Midbrain (tissue), 1 donor: Measurements from ENCODE around the gene HSD11B1.
A peak's percentile ranks its signal among the peaks of the same experiment; 100 is the strongest.
"Not testable (repeated sequence)": the region's sequence is repeated elsewhere in the genome, so short reads cannot be mapped to it uniquely, and the experiment has no call there.

Source experiments
- DNase-seq: peaks from one replicate; lab custom pipeline; 2025; lab: John Stamatoyannopoulos, UW

HSD11B1 gene

DNA sequence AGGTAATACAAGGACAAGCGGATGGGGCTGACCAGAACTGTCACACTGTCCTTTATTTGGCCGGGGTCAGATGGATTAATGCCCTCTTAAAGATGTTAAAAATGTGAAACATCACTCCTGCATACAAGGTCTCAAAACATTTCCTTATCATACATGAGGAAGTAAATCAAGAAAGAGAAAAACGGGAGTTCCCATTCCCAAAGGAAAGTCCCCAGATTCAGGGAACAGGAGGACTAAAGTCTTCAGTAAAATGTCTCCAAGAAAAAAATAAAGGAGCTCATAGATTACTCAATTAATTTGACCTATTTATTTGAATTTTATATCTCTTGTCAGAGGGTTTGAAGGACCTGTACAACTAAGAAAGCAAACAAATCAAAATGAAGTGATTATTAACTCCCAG is 13.4 kb upstream of the HSD11B1 start:
- DNase-seq = no peak

DNA sequence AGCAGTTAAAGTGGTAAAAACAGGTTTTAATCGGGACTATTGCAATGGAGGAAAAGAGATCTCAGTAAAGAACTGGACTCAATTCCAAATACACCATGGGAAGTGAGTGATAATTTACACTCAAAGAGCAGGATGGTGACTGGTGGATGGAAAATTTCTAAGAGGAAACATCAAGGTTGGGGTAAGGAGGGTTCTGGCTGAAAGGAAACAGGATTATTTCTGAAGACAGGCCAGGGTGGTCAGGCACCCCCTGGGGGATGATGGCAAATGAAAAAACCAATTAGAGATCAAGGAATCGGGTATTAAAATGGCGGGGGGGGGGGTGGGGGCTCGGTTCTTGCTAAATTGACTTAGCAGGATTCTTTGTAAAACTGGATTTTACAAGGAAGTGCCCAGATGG is 12.3 kb upstream of the HSD11B1 start:
- no peak for DNase-seq

DNA sequence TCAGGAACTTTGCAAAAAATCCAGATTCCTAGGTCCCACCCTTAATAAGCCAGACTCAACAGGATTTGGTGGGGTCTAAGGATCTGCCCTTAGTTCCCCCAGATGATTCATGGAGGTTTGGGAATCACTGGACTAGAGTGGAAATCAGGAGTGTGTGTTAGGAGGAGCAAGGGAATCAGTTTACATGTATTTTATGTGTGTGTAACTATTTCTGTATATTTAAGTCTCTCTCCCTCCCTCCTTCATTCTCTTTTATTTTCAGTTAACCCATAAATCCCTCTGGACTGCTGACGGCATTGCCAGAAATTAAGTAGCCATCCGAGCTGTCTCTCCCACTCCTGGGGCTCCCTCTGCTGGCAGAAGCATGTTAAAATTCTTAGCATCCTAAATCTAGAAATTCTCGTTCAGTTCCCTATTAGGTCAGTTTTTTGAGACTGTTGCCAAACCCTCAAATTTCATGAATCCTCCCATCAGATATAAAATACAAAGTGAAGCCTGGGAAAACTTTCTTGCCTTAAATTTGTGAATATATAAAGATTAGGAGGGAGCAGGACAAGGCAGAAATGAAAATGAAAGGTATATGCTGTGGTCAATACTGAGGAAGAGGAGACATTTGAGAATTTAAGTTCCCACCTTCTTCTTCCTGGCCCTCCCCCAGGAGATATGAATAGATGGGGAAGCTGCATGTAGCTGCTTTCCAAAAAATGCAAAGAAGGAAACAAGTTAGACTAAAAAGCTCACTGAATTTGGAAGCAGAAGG is 11.7 kb upstream of the HSD11B1 start:
- peak; percentile 85 for DNase-seq

DNA sequence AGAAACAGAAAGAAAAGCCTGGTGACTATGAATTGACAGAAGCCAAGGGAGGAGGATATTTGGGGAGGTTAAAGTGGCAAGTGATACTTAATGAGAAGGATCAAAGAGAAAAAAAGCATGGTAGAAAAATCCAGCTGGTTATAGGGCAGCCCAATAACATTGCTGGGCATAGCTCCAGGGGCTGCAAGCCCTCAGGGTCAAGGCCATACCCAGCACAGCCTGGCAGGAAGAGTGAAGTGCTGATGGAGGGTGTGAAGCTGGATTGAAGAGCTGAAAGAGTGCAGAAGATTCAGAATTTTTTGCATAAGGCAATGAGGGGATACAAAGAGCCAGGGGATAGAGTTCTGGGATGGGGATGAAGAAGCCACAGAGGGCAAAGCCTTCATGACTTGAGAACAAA is 8.0 kb upstream of the HSD11B1 start:
- no peak for DNase-seq

DNA sequence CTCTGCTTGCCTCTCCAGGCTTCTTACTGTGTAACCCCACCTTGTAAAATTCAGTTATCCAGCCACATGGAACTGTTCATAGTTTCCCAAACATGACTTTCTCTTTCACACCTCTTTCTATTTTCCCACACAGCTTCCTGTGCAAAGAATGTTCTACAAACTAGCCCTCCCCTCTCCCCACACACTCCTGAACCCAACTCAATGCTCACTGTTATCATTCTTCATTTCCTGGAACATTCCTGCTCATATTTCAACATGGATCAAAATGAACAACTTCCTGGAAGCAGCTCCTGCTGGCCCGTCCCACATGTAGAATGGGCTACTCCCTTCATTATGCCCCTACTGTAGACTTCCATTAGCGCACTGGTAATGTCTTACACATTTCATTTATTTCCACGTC is 7.5 kb upstream of the HSD11B1 start:
- no peak for DNase-seq

DNA sequence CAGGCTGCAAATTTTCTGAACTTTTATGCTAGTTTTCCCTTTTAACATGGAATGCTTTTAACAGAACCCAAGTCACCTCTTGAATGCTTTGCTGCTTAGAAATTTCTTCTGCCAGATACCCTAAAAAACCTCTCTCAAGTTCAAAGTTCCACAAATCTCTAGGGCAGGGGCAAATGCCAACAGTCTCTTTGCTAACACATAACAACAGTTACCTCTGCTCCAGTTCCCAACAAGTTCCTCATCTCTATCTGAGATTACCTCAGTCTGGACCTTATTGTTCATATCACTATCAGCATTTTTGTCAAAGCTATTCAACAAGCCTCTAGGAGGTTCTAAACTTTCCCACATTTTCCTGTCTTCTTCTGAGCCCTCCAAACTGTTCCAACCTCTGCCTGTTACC is 4.0 kb upstream of the HSD11B1 start:
- not testable (repeated sequence) for DNase-seq

DNA sequence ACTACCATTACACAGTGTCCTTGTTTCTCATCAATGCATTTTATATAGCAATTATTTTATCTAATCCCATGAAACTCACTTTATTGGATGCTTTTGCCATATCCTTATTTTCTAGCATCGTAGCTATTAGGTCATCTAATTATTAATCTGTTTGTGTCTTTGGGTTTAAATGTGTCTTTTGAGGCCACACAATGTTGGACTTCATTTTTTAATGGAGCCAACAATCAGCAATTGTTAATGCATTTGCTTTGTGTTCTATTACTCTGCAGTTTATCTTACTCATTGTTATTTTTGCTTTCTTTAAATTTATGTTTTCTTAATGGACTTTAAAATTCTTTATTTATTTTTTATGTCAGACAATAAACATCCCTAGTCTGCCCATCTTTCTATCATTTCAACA is 1.8 kb upstream of the HSD11B1 start:
- peak; percentile 27 for DNase-seq

DNA sequence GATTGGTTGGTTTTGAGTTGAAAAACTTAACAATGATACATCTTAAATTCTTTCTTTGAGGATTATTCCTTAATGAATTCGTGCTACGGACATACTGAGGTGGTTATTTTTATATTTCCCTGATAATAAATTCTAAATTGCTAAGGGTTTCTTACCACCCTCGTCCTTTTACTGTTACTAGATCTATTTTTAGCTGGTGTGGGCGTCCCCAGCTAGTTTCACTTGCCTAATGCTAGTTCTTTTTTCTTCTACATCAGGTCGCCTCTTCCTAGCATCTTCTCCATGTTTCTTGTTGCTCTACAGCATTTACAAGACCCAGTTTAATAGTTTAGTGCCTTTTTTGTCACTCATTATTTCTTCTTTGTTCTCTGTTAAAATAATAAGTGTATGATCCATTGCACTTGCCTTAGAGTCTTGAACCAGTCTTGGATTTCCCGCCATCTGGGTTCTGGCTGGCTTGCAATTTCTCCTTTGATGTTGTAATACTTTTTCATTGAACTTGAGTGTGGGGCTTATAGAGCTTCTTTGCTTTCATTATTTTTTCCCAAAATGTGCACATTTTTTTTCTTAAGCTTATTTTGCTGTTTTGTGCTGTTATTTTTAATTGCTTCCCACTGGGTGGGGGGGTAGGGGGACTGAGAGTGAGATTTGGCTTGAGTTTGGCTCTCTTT is 677 bp upstream of the HSD11B1 start:
- no peak for DNase-seq

DNA sequence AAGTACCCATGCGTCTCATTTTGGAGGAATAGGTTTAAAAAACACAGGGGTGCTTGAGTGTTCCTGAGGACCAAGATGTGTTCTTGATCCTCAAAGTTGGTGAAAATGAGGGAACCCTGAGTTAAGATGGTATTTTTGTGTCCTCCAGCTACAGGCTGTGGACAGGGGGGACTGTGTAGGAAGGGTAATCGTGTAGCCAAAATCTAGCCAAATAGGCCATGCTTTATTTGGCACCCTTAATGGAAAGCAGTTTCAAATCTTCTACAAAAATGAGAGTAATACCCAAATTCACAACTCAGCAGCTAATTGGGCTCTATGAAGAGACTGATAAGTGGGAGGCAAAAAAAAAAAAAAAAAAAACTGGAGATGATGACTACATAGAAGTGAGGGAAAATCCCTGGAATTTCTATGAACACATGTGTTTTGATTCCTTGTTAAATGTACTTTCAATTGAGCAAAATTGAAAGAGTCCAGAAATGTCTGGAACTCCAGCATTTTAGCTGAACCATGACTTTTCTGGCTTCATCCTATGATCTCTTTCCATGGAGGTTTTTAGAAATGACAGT is 470 bp downstream of the HSD11B1 start:
- no peak for DNase-seq

DNA sequence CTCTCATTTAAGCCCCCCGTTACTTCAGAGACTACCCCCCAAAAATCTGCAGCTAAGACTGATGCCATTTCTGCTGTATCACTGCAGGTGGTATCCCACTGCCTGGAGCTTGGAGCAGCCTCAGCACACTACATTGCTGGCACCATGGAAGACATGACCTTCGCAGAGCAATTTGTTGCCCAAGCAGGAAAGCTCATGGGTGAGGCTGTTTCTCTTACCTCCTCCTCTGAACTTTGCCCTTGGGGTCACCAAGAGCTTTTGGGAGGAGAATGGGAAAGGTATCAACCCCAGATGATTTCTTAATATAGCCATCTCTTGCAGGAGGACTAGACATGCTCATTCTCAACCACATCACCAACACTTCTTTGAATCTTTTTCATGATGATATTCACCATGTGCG is 2.0 kb downstream of the HSD11B1 start:
- DNase-seq = no peak

DNA sequence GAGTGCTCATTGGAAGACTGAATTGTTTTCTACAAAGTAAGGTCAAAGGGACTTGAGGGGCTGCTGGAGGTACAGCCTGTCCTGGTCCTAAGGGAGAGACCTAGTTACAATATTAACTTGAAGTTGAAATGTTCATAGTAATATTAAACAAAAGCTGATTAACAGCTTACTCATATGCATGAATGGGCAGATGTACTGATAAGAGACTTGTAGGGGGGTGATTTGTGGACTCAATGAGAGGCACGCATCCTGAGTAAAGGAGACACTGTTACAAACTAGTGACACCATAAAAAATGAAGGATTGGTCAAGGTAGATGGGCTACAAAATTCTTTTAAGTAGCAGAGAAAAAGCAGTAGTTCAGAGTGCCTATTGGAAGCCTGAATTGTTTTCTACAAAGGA is 2.7 kb downstream of the HSD11B1 start:
- DNase-seq = no peak

DNA sequence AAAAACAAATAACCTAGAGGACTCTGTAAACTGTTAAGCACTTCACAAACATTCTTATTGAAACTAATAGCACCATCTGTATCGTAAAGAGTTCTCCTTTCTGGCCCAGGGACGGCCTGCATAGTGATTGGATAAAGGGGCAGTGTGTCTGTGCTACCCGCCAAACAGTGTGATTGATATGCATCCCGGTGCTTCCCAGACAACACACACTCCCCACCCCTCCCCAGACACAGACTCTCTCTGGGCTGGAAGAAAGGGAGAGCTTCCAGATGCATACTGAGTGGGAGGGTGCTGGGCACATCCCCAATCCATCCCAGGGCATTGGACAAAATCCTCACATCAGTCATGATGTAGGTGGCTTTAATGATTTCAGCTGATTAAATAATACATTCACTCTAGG is 3.7 kb downstream of the HSD11B1 start:
- DNase-seq = peak; percentile 38

DNA sequence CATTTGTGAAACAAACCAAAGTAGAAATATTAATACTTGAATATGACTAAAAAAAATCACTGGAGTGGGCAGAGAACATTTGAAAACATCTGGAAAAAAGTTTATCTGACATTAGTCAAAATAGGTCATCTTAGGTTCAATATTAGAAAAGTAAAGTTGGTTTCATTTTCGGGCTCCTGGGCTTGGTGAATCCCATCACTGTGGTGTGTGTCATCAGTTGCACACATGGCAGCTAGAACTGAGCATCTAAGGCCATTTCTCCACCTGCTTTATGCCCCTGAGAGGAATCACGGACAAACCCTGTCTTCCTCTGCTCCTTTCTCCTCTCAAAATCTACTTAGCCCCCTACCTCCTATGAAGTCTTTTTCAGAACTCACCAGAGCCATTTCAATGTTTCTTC is 5.4 kb downstream of the HSD11B1 start:
- DNase-seq = no peak

DNA sequence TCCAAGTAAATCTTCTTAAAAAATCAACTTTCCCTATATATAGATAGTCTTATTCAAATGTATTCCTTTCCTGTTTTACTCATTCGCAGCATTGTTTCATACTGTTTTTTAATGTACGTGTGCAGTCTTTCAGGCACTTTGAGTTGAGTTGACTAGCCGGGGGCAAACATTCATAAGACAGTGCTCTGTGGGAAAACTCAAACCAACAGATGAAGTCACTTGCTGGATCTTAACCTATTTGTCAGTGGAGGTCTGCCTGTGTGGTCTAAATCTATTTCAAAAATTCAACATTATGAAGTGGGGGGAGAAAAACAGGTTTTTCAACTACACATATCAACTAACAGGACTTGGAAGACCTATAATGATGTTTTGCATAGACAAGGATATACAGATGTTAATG is 6.2 kb downstream of the HSD11B1 start:
- no peak for DNase-seq

DNA sequence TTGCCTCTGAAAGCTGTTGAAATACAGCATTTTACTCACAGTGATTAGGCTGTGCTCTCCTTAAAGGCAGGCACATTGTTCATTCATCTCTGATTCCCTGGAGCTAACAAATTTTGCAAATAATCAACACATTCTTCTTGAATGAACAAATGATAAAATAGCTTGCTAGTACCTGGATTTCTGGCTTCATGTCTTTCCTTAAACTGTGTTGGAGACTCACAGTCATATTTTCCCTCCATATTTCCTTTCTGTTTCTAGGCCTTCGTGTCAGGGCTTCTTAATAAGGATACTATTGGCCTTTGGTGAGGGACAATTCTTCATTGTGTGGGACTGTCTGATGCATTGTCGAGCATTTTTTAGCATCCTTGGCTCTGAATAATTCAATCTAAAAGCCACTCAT is 9.7 kb downstream of the HSD11B1 start:
- peak; percentile 58 for DNase-seq

DNA sequence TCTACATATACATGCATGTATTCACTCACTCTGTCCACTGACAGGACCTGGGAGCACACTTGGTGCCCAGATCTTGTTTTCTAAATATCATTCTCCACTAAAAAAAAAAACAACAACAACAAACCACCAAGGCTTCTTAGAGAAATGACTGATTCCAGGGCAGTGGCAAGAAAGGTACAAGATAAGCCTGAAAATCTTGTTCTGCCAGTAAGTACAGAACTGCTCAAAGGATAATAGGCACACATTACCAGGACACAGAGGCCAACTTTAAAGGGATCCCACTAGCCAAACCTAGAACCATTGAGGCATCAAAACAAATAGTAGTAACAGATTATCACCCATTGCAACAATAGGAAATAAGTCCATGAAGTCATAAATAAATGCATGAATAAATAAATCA is 10.7 kb downstream of the HSD11B1 start:
- no peak for DNase-seq

DNA sequence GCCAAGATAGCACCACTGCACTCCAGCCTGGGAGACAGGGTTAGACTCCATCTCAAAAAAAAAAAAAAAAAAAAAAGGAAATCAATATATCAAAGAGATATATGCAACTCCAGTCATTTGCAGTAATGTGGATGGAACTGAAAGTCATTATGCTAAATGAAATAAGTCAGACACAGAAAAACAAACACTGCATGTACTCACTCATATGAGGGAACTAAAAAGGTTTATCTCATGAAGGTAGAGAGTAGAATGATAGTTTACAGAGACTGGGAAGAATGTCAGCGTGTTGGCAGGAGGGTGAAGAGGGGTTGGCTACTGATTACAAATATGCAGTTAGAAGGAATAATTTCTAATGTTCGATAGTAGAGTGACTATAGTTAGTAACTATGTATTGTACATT is 13.2 kb downstream of the HSD11B1 start:
- no peak for DNase-seq

DNA sequence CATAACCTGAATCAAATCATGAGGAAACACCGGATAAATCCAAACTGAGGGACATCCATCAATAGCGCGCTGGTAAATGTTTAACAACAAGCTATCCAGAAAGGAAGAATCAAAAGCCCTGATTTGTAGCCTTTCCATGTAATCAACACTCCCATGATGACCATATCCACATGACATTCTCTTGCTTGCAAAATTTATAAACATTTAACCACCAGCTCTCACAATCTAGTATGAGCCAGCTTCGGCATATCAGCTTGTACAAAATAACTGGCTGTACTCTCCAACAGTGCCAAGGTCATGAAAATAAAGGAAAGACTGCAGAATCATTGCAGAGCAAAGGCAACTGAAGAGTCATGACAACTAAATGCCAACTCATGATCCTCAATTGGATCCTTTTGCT is 15.7 kb downstream of the HSD11B1 start:
- no peak for DNase-seq

DNA sequence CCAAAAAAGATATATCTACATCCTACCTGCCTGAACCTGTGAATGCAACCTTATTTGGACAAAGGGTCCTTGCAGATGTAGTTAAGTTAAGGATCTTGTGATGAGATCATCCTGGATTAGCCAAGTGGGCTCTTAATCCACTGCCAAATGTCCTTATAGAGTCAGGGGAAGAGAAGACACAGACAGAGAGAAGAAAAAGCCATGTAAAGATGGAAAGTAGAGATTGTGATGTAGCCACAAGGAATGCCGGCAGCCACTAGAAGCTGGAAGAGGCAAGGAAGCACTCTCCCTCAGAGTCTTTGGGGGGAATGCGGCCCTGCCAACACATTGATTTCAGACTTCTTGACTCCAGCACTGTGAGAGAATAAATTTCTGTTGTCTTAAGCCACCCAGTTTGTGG is 16.2 kb downstream of the HSD11B1 start:
- no peak for DNase-seq

DNA sequence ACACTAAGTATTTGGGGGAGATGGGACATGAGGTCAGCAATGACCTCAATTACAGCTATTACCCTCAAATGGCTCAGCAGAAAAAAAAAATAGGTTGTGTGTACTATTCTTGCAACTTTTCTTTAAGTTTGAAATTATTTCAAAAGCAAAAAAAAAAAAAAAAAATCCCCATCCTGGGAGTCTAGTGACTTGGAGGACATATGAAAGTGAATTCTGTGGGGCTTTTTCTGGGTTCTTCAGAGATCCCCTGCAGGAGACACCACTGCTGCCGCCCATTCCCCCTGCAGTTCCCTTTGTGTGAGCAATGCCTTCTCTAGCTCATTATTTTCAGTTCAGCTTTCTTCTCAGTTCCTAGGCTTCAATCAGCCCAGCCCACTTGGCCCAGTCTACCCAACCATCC is 16.7 kb downstream of the HSD11B1 start:
- DNase-seq = no peak

DNA sequence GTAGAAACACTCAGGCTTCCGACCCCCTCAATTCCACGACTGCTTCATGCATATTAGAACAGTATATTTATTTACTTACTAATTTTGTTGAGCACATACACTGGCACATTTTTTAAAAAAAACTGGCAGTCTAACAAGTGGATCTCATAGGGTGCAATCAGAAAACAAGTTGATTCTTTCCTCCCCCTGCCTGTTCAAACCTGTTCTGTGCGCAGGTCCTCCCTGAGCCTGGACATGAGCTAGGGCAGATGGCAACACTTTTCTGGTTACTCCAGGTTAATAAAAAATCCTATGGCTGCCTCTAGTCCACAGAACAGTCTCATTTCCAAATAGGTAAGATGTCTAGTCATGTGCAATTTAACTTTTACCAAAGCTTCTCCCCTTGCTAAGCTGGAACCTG is 18.6 kb downstream of the HSD11B1 start:
- no peak for DNase-seq

DNA sequence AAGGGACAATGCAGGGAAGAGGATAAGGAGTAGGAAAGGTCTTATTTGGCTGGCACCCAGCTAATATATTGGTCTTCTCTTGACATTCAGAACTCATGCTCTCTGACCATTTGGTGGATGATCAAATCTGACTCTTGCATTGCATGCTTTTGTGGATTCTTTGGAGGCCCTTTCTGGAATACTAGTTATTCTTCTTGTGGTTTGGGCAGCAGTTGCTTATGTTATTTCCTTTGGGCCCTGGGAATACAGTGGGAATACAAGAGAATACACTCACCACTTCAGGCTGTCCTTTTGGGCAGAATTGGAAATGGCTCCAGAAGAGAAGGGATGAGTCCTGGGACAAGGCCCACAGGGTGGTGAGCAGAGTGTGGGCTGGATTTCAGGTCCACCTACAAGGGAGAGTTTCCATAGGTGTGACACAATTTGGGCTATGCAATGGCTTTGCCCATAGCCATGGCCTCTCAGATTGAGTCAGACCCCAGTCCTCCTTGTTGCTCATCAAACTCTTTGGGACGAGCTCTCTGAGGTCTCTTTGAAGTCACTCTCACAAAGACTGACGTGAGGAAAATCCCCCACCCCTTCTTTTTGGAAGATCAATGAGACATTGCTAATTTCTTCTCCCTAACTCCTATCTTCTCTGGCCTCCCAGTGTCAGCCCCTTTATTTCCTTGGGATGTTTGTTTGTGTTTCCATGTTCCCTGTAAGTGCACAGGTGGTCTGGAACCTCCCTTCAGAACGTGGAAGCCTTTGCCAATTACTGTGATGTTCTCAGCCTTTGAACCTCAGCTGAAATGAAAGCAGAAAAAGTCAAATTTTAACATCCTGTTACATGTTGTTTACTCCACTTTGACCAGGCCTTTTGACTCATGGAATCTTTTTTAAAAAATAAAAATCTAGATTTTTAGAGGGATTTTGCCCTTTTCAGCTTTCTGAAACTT is 19.4 kb downstream of the HSD11B1 start:
- no peak for DNase-seq
